AG04450 (cell line): ENCODE measurements around the gene RAB11FIP5. TPM values are rescaled to one million over a fixed set of nuclear protein-coding genes. Genes with fewer than 3 reads are reported as not detected.

ENCODE experiments used
- CTCF ChIA-PET: fragments of 300-600, 350-600 bp; formaldehyde crosslinking; extraction: SDS; loops from one replicate; lab custom pipeline; 2022; ENCODE audit warnings: antibody characterized with exemption, inconsistent platforms; lab: Charles Lee
- POLR2A ChIA-PET: fragments of 350-600 bp; formaldehyde crosslinking; extraction: SDS; loops from one replicate; lab custom pipeline; 2021; ENCODE audit warnings: antibody characterized with exemption, inconsistent platforms; lab: Yijun Ruan, JAX
- DNase-seq: peaks from one replicate; pipeline ENCODE4 v3.0.0-alpha.2; 2011; ENCODE audit warnings: low read depth, low spot score
- H3K27ac ChIP-seq: one replicate; pipeline ENCODE4 v1.5.1; 2012; ENCODE audit warnings: low read depth, low read length, control low read depth
- H3K27me3 ChIP-seq: one replicate; pipeline ENCODE4 v1.6.0; 2012; ENCODE audit warnings: low read length; ENCODE audit not compliant: control insufficient read depth, insufficient read depth
- H3K4me3 ChIP-seq: 2 replicates; pipeline ENCODE4 v1.5.1; 2011; ENCODE audit warnings: mild to moderate bottlenecking, low read depth, low read length, control low read depth
- H3K9me3 ChIP-seq: 2 replicates; pipeline ENCODE4 v1.5.1; 2012; ENCODE audit warnings: low read length; ENCODE audit not compliant: control insufficient read depth, insufficient read depth
- polyA plus RNA-seq: library from polyadenylated mRNA; depleted of rRNA; stranded (reverse); fragments of >200 nt; gene quantifications from 2 replicates; pipeline ENCODE4 v1.2.3, GENCODE V29; 2011
- TF ChIP-seq, protein P1 (sequence below): IDR thresholded peaks from 2 replicates; pipeline ENCODE4 v1.5.1; 2011; ENCODE audit warnings: low read depth, low read length, control low read depth, inconsistent platforms

RAB11FIP5 gene
- polyA plus RNA-seq, 1 experiment, result 29.6 TPM

- TF ChIP-seq, protein P1, sequence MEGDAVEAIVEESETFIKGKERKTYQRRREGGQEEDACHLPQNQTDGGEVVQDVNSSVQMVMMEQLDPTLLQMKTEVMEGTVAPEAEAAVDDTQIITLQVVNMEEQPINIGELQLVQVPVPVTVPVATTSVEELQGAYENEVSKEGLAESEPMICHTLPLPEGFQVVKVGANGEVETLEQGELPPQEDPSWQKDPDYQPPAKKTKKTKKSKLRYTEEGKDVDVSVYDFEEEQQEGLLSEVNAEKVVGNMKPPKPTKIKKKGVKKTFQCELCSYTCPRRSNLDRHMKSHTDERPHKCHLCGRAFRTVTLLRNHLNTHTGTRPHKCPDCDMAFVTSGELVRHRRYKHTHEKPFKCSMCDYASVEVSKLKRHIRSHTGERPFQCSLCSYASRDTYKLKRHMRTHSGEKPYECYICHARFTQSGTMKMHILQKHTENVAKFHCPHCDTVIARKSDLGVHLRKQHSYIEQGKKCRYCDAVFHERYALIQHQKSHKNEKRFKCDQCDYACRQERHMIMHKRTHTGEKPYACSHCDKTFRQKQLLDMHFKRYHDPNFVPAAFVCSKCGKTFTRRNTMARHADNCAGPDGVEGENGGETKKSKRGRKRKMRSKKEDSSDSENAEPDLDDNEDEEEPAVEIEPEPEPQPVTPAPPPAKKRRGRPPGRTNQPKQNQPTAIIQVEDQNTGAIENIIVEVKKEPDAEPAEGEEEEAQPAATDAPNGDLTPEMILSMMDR, result no peak
- DNase-seq, result no peak
- H3K27ac ChIP-seq, result no peak overlapping the region
- H3K9me3 ChIP-seq, result no peaks in the 10 kb centered on the region; the same call in 1 of the 2 replicates
- ChIA-PET CTCF (interaction anchor here (1.6 to 10.5 kb wide), 2 partner anchors 79 to 96 kb away, joined by 4 to 240 read pairs; no protein-coding TSS in a partner anchor), POLR2A (interaction anchor here (0.7 kb wide), 1 partner anchor 8 kb away, joined by 3 read pairs; no protein-coding TSS in a partner anchor)
- H3K27me3 ChIP-seq, result no peaks in the 10 kb centered on the region
- no peak overlapping the region for H3K4me3 ChIP-seq
Measured at GRCh38 chr2:73081181-73081671, 31.5 kb downstream of the RAB11FIP5 start.

DNA sequence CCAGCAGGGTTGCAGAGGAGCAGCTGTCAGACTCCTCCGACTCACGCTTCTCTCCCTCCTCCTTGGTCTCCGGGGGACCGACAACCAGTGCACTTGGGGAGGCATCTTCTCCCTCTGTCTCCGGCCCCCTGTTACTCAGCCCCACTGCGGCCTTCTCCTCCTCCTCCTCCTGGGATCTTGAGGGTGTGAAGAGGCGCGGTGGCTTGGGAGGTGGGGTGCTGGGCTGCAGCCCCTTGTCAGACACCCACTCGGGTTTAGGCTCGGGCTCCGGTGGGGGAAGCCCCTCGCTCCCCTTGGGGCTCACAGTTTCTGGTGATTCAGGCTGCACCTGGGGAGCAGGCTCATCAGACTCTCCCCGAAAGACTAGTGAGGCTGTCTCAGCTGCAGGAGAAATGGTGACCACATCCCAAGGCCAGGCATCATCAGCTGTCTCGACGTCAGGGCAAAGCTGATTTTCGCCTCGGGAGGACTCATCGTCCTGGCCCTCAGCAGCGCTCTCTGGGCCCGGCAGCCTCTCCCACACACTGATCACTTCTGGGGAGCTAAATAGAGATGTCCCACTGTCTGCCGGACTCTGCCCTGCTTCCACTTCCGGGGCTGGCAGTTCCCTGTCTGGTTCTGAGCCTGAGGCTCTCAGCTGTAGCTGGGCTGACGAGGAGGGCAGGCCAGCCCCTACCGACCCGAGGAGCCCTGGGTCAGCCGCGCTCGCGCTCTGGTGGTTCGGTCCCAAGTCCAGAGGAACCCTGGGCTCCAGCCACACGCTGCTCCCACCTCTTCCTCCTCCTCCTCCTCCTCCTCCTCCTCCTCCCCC, 32.2 kb downstream of the RAB11FIP5 start:
- TF ChIP-seq, protein P1, result no peak
- Histone ChIP-seq H3K27ac (no peak overlapping the region), H3K9me3 (no peaks in the 10 kb centered on the region; the same call in 1 of the 2 replicates), H3K27me3 (no peaks in the 10 kb centered on the region), H3K4me3 (no peak overlapping the region)
- no peak for DNase-seq
- ChIA-PET CTCF (interaction anchor here (1.6 to 10.5 kb wide), 2 partner anchors 79 to 97 kb away, joined by 4 to 240 read pairs; no protein-coding TSS in a partner anchor), POLR2A (no interaction called here)

DNA sequence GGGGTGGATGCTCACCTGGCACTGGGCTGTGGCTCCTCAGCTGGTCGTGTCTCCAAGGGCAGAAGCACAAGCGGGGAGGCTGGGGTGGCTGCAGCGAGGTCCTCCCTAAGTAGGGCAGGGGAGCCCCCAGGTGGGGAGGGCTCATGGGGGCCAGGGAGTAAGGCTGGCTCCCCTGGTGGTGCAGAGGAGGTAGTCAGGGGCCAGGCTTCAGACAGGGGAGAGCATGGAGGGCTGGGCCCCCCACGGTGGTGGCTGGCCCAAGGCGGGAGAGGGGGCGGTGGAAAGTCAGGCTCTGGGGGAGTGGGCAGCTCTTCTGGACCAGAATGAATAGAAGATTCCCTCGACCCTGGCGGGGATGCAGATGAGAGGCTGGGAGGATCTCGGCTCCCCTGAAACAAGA, 33.1 kb downstream of the RAB11FIP5 start:
- H3K27me3 ChIP-seq, result no peaks in the 10 kb centered on the region
- ChIA-PET CTCF (no interaction called here), POLR2A (interaction anchor here (0.5 kb wide), 1 partner anchor 68 kb away, joined by 3 read pairs; no protein-coding TSS in a partner anchor)
- TF ChIP-seq, protein P1, result no peak
- no peak overlapping the region for H3K4me3 ChIP-seq
- no peaks in the 10 kb centered on the region; the same call in 1 of the 2 replicates for H3K9me3 ChIP-seq
- DNase-seq, result no peak
- no peak overlapping the region for H3K27ac ChIP-seq

DNA sequence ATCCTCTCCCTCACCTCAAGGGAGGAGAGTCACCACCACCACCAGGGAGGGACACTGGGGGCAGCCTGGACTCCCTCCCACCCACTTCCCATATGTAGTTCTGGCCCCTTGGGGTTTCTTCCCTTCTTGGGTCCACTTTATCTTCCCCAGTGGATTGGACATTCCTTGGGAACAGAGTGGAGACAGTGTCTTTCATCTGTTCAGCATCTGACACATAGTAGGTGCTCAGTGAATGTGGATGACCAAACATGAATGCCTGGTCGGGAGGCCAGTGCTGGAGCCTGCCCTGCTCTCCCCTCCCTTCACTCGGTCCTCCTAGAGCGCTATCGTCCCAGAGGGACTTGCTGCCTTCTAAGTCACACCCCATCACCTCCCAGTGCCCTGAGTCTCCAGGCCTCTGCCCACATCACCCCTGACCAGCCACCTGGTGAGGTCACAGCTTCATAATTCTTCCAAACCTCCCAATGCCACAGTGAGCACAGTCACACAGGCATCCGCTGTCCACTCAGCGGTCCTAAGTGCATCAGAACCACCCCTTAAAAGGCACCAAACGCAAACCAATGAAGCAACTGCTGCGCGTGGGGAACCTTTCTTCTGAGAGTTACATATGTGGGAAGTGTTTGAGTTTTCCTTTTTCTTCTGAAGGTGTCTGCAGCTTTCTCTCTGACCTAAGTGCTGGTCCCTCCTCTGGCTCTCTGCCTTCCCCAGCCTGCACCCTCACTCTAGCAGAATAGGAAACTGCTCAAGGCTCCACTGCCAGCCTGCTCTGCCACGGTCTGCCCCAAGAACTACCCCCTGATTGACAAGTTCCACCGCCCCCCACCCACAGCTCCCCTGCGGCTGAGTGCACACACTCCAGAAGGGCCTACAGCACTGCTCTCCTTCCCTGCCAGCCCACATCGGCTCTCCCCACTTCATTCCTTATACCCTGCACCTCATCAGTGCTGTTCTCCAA, 34.0 kb downstream of the RAB11FIP5 start:
- TF ChIP-seq, protein P1, result no peak
- ChIA-PET POLR2A (no interaction called here), CTCF (interaction anchor here (1.7 kb wide), 1 partner anchor 77 kb away, joined by 4 read pairs; no protein-coding TSS in a partner anchor)
- Histone ChIP-seq H3K9me3 (no peaks in the 10 kb centered on the region; the same call in 1 of the 2 replicates), H3K27me3 (no peaks in the 10 kb centered on the region), H3K27ac (no peak overlapping the region), H3K4me3 (no peak overlapping the region)
- DNase-seq, result no peak
